Activated CD8-positive, alpha-beta memory T cell treated with anti-CD3 and anti-CD28 coated beads, Interleukin-2, amount 50 U/mL, for 4 hours (primary cell): ENCODE results near the gene RPS17.
A peak's percentile ranks its signal among the peaks of the same experiment; 100 is the strongest.

Experiments
- DNase-seq: peaks from one replicate; pipeline ENCODE4 v3.0.0-alpha.2; 2020

Gene RPS17

GRCh38 chr15:82540055-82540983 is at the start of gene RPS17:
TSS of gene RPS17 (minus strand) at chr15:82540457. CDS start at chr15:82540428, 29 bp downstream.
- peak; percentile 99 for DNase-seq

GRCh38 chr15:82587805-82588204 is 47.5 kb upstream of the RPS17 start:
- no peak for DNase-seq

GRCh38 chr15:82585072-82585471 is 44.8 kb upstream of the RPS17 start:
- no peak for DNase-seq

- no peak for DNase-seq
These were observed 40.5 kb upstream of the RPS17 start for GRCh38 chr15:82580713-82581112.

GRCh38 chr15:82575335-82575734 is 35.1 kb upstream of the RPS17 start:
- DNase-seq: no peak

GRCh38 chr15:82572986-82573385 is 32.7 kb upstream of the RPS17 start:
- DNase-seq: no peak

- no peak for DNase-seq
These were observed 32.1 kb upstream of the RPS17 start for GRCh38 chr15:82572311-82572710.

- no peak for DNase-seq
These were observed 31.5 kb upstream of the RPS17 start for GRCh38 chr15:82571722-82572222.

- DNase-seq: no peak
These were observed 30.7 kb upstream of the RPS17 start for GRCh38 chr15:82570721-82571508.

- no peak for DNase-seq
These were observed 29.6 kb upstream of the RPS17 start for GRCh38 chr15:82569834-82570233.

- no peak for DNase-seq
These were observed 28.7 kb upstream of the RPS17 start for GRCh38 chr15:82568986-82569385.

- no peak for DNase-seq
These were observed 27.4 kb upstream of the RPS17 start for GRCh38 chr15:82567661-82568060.

GRCh38 chr15:82566690-82567089 is 26.4 kb upstream of the RPS17 start:
- no peak for DNase-seq

- no peak for DNase-seq
These were observed 18.2 kb upstream of the RPS17 start for GRCh38 chr15:82558502-82558901.

GRCh38 chr15:82556315-82557035 is 16.2 kb upstream of the RPS17 start:
- no peak for DNase-seq

- DNase-seq: no peak
These were observed 14.6 kb upstream of the RPS17 start for GRCh38 chr15:82554849-82555248.

- no peak for DNase-seq
These were observed 14.1 kb upstream of the RPS17 start for GRCh38 chr15:82554351-82554750.

- DNase-seq: no peak
These were observed 13.6 kb upstream of the RPS17 start for GRCh38 chr15:82553846-82554245.

GRCh38 chr15:82552861-82553260 is 12.6 kb upstream of the RPS17 start:
- no peak for DNase-seq

- no peak for DNase-seq
These were observed 11.5 kb upstream of the RPS17 start for GRCh38 chr15:82551646-82552247.

GRCh38 chr15:82549199-82549665 is 9.0 kb upstream of the RPS17 start:
- no peak for DNase-seq

GRCh38 chr15:82548700-82549099 is 8.4 kb upstream of the RPS17 start:
- DNase-seq: no peak
